ENCODE measurements around the gene ELFN1. TPM values are rescaled to one million over a fixed set of nuclear protein-coding genes. Genes with fewer than 3 reads are reported as not detected.

ELFN1 gene
- total RNA-seq, 1 donor from 2014 or later: 1.4 TPM

GRCh38 chr7:1743481-1744230 is 73.6 kb downstream of the ELFN1 start:
- ATAC-seq (no peak), DNase-seq (no peak)
- Histone ChIP-seq H3K4me1 (peaks cover 22% of the 10 kb centered on the region), H3K36me3 (no peaks in the 10 kb centered on the region), H3K27ac (no peak overlapping the region), H3K9me3 (no peaks in the 10 kb centered on the region), H3K27me3 (ENCODE audit: low read depth) (peaks cover 15% of the 10 kb centered on the region), H3K4me3 (no peak overlapping the region)
- TF ChIP-seq CTCF (IDR thresholded peaks at IDR 0.05): no peak
- intact Hi-C loops (cut with DNase I): no loop called here

- intact Hi-C loops (cut with DNase I): no loop called here
- no peak for DNase-seq
- no peak for TF ChIP-seq CTCF (IDR thresholded peaks at IDR 0.05)
- no peak overlapping the region for H3K4me3 ChIP-seq
- no peak overlapping the region for H3K27ac ChIP-seq
- no peaks in the 10 kb centered on the region for H3K9me3 ChIP-seq
- no peaks in the 10 kb centered on the region for H3K36me3 ChIP-seq
- no peak for ATAC-seq
- peaks cover 23% of the 10 kb centered on the region for H3K27me3 ChIP-seq (ENCODE audit: low read depth)
- peaks cover 22% of the 10 kb centered on the region for H3K4me1 ChIP-seq
These were observed 74.4 kb downstream of the ELFN1 start for GRCh38 chr7:1744296-1745017.

- Histone ChIP-seq H3K4me3 (no peak overlapping the region), H3K4me1 (peaks cover 22% of the 10 kb centered on the region), H3K27ac (no peak overlapping the region), H3K27me3 (ENCODE audit: low read depth) (peaks cover 28% of the 10 kb centered on the region), H3K36me3 (no peaks in the 10 kb centered on the region), H3K9me3 (no peaks in the 10 kb centered on the region)
- DNase-seq: no peak
- ATAC-seq: no peak
- TF ChIP-seq CTCF (IDR thresholded peaks at IDR 0.05): no peak
- intact Hi-C loops (cut with DNase I): no loop called here
These were observed 75.0 kb downstream of the ELFN1 start for GRCh38 chr7:1745018-1745532.

- peaks cover 22% of the 10 kb centered on the region for H3K4me1 ChIP-seq
- ATAC-seq (no peak), DNase-seq (no peak)
- H3K9me3 ChIP-seq: no peaks in the 10 kb centered on the region
- no peak for TF ChIP-seq CTCF (IDR thresholded peaks at IDR 0.05)
- H3K27ac ChIP-seq: no peak overlapping the region
- intact Hi-C loops (cut with DNase I): no loop called here
- no peak overlapping the region for H3K4me3 ChIP-seq
- peaks cover 35% of the 10 kb centered on the region for H3K27me3 ChIP-seq (ENCODE audit: low read depth)
- H3K36me3 ChIP-seq: no peaks in the 10 kb centered on the region
These were observed 75.8 kb downstream of the ELFN1 start for GRCh38 chr7:1745576-1746490.

GRCh38 chr7:1746491-1746975 is 76.5 kb downstream of the ELFN1 start:
- H3K27me3 ChIP-seq (ENCODE audit: low read depth): peaks cover 36% of the 10 kb centered on the region

More at GRCh38 chr7:1746491-1746975, 76.5 kb downstream of the ELFN1 start:
- DNase-seq: no peak
- Histone ChIP-seq H3K4me1 (peaks cover 20% of the 10 kb centered on the region), H3K9me3 (no peaks in the 10 kb centered on the region), H3K4me3 (no peak overlapping the region), H3K27ac (no peak overlapping the region), H3K36me3 (no peaks in the 10 kb centered on the region)
- TF ChIP-seq CTCF (IDR thresholded peaks at IDR 0.05): no peak
- no peak for ATAC-seq
- intact Hi-C loops (cut with DNase I): no loop called here

Measured in lower lobe of right lung (tissue), 2 donors.